Stimulated activated CD4-positive, alpha-beta T cell treated with anti-CD3 and anti-CD28 coated beads, Interleukin-4, amount 100 ng/mL, for 1 hour (primary cell): ENCODE results near the gene SCN8A.
"Not testable (repeated sequence)": the region's sequence is repeated elsewhere in the genome, so short reads cannot be mapped to it uniquely, and the experiment has no call there.

ENCODE experiments used
- DNase-seq: peaks from one replicate; pipeline ENCODE4 v3.0.0-alpha.2; 2020

The SCN8A gene

DNA sequence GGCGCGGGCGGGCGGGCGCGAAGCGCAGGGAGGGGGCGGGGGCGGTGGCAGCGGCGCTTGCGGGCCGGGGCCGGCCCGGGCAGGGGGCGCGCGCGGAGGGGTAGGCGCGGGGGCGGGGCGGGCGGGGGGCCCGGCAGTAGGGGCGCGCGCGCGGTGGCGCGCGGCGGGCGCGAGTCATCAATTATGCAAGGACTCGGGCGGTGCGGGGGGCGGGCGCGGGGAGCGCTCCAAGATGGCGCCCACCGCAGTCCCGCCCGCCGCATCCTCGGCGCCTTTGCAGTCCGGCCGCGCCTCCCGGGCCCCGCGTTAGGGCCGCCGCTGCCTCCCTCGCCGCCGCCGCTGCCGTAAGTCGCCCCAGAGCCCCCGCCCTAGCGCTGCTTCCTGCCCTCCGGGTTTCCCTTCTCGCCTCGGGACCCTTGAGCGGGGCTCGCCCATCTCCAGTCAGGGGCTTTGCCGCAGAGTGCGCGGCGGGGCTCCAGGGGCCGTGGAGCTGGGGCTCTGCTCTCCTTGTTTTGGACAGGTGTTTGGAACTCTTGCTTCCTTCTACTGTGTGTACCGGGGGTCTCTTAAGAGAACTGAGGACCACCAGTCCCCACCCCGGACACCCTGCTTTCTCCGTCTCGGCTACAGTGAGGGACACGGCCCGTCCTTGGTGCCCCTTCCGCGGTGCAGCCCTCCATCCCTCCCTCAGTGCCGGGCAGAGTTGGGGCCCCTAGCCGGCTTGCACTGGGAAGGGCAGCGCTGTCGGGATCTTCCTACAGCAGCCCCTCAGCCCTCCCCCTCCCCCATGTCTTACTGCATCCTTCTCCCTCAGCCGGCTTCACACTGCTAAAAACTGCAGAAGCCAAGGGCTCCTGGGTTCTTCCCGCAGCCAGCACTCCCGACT, at the start of gene SCN8A:
Gene SCN8A, plus strand, starts transcription at position 218 of the 886 bp plus-strand sequence. CDS start 71,585 bp downstream, outside the sequence.
- DNase-seq: peak; percentile 61

DNA sequence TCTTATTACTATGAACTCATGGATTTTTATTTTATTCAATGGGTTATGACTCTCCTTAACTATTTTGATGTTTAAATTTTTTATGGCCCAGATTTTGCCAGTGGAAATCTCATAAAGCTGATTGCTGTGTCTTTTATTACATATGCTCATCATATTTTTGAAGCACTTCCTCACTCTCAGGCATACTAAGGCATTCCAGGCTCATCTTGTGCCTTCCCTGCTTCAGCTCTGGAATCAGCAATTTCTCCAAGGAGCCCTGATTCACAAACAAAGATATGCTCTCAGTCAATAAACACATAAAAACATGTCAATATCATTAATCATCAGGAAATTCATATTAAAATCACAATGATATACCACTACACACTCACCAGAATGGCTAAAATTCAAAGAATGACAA, 44.9 kb upstream of the SCN8A start:
- DNase-seq: no peak

DNA sequence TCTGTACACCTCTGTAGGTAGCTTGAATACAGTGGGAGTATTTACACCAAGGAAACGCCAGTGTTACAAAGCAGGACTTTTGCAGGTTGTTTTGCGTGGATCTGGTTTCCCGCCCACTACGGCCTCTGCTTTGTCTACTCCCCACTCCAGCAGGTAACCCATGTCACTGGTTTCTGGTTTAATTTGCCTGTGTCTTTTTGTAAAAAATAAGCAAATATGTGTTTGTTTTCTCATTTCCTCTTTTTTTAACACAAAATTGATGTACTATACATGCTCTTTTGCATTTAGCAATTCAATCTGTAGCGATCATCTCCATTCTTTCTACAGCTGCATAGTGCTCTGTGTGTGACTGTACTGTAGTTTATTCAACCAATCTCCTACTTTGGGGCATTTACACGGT, 43.4 kb upstream of the SCN8A start:
- no peak for DNase-seq

DNA sequence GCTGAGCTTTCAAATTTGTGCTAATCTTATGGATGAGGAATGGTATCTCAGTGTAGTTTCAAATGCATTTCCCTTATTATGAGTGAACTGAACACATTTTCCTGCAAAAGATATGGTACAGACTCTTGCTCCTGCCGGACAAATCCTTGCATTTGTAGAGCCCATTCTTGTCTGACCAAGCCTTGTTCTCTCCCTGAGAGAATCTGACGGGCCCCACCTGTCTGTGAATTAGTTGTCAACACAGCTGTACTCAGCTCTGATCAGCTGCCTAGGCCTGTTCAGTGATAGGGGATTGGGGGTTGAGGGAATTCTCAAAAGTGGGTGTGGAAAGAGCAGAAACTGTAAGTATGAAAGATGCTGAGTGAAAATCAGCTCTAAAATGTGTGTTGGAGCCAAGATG, 42.8 kb upstream of the SCN8A start:
- no peak for DNase-seq

DNA sequence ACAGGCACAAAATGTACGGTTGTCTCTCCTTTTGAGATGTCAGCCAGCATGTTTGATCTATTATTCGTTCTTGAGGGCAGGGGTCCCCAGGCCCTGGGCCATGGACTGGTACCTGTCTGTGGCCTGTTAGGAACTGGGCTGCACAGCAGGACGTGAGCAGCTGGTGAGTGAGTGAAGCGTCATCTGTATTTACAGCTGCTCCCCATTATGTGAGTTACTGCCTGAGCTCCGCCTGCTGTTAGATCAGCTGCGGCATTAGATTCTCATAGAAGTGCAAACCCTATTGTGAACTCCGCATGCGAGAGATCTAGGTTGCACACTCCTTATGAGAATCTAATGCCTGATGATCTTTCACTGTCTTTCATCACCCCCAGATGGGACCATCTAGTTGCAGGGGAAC, 41.4 kb upstream of the SCN8A start:
- DNase-seq: no peak

DNA sequence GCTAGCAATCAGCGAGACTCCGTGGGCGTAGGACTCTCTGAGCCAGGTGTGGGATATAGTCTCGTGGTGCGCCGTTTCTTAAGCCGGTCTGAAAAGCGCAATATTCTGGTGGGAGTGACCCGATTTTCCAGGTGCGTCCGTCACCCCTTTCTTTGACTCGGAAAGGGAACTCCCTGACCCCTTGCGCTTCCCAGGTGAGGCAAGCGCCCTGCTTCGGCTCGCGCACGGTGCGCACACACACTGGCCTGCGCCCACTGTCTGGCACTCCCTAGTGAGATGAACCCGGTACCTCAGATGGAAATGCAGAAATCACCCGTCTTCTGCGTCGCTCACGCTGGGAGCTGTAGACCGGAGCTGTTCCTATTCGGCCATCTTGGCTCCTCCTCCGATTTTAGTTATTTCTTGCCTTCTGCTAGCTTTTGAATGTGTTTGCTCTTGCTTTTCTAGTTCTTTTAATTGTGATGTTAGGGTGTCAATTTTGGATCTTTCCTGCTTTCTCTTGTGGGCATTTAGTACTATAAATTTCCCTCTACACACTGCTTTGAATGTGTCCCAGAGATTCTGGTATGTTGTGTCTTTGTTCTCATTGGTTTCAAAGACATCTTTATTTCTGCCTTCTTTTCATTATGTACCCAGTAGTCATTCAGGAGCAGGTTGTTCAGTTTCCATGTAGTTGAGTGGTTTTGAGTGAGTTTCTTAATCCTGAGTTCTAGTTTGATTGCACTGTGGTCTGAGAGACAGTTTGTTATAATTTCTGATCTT, 22.6 kb upstream of the SCN8A start:
- not testable (repeated sequence) for DNase-seq

DNA sequence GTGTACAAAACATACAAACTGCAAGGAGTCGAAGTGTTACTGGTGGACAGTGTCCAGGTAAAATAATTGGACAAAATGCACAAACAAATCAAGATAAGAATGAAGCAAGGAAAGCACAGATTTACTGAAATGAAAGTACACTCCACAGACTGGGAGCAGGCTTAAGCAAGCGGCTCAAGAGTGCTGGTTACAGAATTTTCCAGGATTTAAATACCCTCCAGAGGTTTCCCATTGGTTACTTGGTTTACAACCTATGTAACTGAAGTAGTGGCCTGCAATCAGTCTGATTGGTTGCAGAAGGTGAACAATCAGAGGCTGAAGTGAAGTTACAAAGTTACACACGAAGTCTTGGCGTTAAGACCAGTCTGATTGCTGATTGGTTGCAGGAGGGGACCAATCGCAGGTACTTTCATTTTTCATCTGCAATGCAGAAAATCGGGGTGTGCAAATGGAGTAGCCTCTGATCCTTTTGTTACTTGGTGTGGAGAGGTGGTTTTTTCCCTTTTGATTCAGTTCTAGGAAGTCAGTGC, 11.6 kb upstream of the SCN8A start:
- no peak for DNase-seq

DNA sequence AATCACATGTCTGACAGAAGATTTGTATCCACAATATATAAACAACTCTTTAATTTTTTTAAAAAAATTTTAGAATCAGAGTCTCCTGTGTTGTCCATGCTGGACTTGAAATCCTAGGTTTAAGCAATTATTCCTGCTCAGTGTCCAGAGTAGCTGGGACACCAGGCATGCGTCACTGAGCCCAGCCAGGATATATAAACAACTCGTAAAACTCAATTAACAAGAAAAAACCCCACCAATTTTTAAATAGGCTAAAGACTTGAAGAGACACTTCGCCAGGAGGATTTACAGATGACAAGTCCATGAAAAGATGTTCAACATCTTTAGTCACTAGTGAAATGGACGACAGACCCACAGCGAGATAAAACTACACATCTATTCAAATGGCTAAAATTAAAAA, 2.0 kb upstream of the SCN8A start:
- no peak for DNase-seq

DNA sequence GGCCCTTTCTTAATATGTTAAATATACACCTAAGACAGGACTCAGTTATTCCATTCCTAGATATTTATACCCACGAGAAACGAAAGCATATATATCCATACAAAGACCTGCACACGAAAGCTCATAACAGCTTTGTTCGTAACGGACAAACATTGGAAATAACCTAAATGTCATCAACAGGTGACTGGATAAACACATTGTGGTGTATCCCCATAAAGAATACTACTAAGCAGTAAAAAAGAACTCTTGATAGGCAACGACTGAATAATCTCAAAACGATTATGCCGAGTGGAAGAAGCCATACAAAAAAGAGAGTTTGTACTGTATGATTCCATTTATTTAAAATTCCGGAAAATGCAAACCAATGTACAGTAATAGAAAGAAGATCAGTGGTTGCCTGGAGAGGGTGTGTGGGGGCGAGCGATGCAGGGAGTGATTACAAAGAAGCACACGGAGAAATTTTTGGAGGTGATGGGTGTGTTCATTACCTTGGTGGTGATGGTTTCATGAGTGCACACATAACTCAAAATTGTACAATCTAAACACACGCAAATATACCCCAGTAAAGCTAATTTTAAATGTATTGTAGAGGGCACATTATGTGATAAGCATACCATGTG, 1.4 kb upstream of the SCN8A start:
- DNase-seq: no peak

DNA sequence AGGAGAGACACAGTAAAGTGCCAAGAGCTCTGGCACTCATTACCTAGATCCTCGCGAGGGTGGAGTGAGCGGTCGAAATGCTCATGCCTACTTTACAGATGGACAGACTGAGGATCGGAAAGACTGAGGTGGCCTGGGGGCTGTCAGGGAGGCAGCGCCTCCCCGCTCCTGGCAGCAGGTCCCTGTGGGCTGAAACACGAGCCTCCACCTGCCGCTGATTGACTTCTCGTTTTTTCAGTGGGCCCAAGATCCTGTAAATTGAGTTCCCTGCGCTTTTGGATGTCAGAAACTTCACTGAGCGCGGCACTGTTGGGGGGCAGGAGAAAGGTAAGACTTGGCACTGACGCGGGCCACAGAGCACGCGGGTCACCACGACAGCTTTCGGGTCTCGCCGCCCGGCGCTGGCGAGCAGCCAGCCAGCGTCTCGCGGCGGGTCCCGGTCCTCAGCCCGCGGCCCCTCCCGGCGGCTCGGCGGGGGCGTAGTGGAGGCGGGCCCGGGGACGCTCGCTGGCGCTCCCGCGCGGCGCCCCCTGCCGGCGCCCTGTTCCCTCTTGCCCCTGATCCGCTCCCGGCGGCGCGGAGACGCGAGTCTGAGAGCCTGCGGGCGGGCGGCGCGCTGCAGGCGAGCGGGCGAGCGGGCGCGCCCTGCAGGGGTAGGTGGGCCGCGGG, 552 bp upstream of the SCN8A start:
- DNase-seq: peak; percentile 81

DNA sequence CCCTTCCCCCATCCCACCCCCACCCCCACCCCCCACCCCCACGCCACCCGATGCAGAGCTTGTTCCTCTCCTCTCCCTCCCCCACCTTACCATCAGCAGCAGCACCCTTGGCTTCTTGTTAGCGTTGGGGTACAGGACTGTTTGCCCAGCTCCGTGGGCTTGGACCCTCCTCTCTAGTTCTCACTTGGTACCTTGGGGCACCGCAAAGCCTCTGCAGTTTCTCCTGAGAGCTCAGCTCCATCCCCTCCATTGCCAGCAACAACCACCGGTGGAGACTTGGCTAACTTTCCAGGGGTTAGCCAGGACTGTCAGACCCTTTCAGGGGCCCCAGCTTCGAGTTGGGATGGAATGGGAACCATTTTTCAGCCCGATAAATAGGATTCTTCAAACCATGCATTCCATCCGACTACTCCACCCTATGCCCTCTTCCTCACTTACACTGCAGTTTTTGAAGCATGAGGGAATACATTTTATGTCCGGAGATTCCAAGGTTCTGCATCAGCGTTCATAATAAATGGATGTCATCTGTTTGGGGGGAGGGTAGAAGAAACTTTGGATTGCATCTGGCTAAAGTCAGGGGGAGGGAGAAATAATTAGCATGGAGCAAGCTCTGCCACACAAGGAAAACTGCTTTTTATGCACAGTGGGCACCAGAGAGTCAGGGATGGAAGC, 1.1 kb downstream of the SCN8A start:
- DNase-seq: no peak

DNA sequence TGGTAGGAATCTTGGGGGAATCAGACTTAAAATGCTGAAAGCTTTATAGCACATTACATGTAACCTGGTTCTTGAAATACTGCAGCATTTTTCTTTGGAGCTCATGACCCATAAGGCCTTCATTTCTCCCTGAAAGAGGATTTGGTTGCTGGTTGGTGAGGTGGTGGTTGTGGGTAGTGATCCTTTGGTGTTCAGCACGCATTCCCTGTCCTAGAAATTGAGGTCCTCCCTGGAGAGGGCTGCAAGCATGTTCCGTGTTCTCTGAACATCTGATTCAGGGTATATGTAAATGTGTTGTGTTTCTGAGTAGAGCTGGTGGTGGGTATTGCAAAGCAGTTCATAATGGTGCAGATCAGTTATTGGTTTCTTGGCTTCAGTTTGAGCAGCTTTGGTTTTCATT, 2.0 kb downstream of the SCN8A start:
- no peak for DNase-seq

DNA sequence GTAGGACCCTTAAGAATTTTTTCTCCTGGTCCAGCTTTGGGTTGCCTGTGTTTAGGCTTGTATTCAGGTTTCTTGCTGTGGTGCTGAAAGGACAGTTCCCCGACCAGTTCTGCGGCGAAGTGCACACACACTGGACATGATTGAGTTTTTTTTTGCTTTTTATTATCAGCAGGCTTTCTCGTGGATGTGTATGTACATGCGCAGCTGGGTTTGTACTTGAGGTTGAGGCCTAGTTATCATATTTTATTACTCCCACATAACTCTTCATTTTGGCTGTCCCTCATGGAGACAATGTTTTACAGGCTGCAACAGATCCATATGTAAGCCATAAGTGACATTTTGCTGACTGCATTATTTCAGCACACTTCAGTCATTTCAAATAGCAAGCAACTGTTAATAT, 2.5 kb downstream of the SCN8A start:
- peak; percentile 14 for DNase-seq

DNA sequence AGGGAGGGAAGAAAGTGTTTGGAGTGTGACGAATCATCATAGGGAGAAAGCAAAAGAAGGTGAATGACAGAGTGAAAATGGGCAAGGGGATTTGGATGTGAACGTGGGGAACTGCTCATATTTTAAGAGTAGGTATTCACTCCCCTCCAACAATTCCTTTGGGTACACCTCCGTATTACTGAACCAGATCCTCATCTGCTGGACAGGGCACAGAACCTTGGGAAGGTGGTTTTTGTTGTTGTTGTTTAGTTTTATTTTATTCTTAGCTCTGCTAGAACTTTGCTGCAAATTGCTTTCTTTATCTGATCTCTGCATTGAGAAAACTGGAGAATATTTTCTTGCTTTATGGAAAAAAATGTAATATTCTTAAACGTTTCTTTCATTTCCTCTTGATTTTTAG, 7.1 kb downstream of the SCN8A start:
- no peak for DNase-seq

DNA sequence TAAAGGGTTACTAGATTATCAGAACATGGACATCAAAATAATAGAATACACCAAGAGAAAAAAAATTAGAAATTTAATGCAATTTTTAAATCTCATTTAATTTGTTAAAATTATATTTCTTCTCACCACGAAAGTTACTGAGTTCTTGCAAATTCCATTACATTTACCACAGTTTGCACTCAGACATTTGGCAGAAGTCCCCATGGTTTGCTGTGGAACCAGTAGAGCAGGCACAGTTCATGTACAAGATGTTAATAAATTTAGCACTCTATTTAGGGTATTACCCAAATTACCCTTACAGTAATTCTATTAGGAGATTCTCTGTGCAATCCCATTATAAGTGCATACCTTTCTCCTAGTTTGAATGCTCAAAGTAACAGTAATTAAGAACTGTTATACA, 9.7 kb downstream of the SCN8A start:
- no peak for DNase-seq

DNA sequence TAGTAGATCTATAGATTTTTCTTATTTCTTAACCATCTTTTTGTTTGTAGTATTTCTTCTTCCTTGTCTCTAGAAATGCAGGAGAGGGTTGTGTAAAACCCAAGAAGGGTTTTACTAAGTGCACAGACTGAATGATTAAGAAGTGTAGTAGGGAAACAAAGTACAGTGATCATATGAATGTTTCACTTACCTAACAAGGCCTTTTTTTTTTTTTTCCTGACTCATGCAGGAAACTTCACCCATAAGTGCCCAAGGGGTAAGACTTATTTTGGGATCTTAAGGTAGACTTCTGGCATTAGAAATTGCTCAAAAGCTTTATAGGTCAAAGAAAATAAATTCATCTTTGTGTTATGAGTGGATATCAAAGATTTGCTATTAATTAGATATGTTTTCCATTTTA, 10.2 kb downstream of the SCN8A start:
- DNase-seq: no peak

DNA sequence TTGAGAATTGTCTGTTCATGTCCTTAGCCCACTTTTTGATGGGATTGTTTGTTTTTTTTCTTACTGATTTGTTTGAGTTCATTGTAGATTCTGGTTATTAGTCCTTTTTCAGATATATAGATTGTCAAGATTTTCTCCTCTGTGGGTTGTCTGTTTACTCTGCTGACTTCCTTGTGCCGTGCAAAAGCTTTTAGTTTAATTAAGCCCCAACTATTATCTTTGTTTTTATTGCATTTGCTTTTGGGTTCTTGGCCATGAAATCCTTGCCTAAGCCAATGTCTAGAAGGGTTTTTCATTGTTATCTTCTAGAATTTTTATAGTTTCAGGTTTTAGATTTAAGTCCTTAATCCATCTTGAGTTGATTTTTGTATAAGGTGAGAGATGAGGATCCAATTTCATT, 14.9 kb downstream of the SCN8A start:
- not testable (repeated sequence) for DNase-seq

DNA sequence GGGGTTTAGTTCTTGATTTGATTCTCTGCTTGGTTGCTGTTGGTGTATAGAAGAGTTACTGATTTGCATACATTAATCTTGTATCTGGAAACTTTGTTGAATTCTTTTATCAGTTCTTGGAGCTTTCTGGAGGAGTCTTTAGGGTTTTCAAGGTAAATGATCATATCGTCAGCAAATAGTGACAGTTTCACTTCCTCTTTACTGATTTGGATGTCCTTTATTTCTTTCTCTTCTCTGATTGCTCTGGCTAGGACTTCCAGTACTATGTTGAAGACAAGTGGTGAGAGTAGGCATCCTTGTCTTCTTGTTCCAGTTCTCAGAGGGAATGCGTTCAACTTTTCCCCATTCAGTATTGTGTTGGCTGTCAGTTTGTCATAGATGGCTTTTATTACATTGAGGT, 16.2 kb downstream of the SCN8A start:
- not testable (repeated sequence) for DNase-seq

DNA sequence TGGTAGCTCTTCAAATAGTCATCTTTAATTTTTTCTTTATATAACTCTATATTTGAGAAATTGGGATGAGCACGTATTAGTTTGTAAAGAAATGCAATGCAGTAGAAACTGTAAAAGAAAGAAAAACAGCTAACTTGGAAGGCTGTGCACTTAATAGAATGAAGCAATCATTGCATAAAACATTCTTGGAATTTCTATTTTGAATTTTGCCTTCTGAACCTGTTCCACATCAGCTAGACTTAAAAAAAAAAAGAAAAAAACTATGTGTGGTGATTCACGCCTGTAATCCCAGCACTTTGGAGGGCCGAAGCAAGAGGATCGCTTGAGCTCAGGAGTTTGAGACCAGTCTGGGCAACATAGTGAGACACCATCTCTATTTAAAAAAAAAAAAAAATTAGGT, 29.4 kb downstream of the SCN8A start:
- DNase-seq: no peak

DNA sequence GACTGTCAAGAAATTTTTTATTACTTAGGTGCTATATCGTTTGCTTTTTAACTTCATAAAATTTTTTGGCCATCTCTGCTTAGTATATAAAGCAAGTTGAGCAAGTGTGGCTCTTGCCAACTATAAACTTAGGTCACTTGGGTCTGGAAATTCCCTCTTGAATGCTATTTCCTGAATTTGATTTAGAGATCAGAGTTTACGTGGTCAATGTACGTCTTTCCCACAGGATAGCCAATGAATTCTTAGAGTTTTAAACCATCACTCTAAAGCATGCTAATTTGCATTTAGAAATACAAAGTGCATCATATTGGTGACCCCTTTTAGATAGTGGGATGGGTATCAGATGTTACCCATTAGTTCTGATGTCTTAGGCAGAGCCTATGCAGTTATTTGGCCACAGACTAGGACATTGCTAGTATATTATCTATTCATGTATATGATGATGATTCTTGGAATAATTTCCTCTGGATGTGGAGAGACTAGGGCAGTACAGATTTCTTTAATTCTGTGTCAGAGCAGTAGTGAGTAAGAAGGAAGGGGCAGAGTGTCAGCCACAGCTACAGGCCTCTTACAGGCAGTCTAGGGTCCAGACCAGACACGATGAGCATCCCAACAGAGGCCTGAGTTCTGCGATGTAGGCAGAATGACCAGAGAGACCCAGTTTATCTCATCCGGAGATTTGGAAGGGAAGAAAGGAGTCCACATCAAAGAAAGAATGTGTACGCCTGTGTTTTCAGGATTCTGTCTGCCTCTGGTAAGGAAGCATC, 30.3 kb downstream of the SCN8A start:
- DNase-seq: no peak

DNA sequence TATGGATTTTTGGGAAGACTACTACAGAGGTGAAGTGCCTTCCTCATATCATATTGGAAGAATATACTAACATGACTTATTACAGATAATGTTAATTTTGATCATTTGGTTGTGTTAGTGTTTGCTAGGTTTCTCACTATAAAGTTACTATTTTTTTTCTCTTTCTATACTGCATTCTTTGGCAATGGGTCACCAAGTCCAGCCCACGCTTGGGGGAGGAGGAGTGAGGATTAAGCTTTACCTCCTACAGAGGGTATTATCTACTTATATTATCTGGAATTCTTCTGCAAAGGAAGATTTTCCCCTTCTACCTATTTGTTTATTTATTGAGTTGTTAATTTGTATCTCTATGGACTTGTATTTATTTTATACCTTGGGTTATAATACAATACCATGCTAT, 31.5 kb downstream of the SCN8A start:
- no peak for DNase-seq

DNA sequence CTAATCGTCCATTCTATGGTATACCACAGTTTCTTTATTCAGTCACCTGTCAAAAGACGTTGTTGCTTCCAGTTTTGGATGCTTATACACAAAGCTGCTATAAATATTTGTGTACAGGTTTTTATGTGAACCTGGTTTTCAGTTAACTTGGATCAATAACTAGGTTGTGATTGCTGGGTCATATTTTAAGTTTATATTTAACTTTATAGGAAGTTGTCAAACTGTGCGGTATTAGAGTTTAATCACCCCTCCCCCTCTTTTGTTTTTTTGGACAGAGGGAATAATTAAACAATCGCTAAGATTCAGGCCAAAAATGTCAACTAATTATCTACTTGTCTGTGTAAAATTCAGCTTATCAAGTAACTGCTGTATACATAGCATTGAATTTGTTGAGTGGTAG, 34.3 kb downstream of the SCN8A start:
- no peak for DNase-seq
